Measurements from ENCODE around the gene AHNAK2.

AHNAK2 gene

DNA sequence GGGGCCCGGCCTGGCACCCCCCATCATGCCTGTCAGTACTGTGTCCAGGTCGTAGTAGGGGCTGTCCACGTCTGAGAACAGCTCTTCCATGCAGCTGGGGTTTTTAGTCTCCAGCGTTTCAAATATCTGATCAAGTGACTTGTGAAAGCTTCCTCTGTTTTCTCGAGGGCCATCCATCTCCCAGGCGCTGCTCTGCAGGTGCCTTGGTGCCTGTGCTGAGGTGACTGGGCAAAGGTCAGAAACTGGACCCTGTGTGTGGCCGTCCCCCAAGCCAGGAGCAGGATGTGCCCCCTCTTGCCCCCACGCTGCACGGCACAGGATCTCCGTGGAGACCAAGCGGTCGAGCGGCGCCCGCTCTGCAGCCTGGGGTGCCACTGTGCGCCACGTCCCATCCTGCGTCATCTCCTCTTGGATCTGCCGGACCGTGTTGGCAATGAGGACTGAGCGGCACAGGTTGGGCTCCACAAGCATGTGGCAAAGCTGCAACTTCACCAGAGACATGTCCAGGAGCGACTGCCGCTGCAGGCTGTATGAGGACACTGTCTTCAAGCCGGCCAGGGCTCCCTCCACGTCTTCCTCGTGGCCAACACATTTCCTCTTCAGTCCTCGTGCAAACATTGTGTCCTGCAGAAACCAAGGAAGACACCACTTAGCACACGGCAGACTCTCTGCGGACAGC is 33.3 kb upstream of the AHNAK2 start:
- no peak for FAIRE-seq

DNA sequence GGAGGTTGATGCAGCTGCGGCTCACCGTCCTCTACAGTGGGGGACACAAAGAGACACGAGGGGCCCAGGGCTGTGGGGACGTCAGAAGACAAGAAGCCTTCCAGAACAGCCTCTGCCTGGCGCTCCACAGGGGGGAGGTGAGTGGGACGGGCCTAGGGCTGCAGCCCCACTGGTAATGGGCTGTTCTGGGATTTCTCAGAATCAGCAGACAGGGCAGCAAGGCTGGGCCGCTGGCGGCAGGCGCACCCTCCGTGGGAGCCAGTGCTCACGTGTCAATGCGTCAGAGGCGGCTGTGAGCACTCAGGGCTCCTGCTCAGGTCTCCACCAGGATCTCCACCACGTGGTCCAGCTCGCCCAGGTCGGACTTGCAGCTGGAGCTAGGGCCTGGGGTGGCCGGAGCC is 32.7 kb upstream of the AHNAK2 start:
- no peak for FAIRE-seq

DNA sequence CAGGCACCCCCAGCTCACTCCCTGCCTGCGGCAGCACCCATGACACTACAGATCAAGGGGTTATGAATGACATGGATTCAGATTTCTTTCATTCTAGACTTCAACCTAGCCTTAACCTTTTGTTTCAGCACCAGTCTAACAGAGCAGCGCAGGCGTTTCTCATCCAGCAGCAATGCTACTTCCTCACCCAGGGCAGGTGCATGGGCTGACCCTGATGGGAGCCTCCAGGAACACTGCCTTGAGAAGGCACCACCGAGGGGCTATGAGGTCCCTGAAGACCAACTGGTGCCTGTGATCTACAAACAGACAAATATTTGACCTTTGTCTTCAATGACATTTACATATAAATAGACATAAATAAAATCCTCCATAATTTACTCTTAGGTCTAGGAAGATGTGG is 31.9 kb upstream of the AHNAK2 start:
- FAIRE-seq = no peak

DNA sequence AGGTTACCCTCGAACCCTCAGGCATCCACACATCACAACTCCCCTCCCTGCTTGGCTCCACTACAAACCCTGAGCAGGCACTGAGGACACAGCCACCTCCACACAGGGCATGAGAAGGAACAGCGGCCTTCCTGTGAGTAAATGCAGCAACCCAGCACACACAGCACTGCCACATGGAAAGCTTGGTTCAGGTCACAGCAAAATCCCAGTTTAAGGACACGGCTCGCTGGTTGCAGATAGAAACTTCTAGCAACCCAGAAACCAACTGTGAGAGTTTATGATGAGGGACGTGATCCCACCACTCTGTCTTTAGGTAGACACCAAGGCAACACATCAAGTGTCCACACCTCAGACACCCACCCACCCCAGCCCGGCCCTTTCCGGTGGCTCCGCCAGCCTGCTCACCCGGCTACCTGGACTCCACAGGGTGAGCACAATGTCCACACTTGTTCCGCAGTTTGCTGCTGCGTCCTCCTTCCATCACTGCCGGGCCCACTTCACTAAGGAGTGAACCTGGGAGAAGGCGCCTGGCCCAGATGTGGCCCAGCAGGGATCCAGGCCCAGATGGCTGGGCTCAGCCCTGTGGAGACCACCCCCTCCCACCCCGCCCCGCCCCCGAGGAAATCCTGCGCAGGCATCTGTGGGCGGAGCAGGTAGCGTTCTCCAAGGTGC is 29.6 kb upstream of the AHNAK2 start:
- no peak for FAIRE-seq

- no peak for FAIRE-seq
Observed at GRCh38 chr14:105006831-105007592, 28.8 kb upstream of the AHNAK2 start.

- FAIRE-seq = no peak
Observed at GRCh38 chr14:105005929-105006830, 28.0 kb upstream of the AHNAK2 start.

- no peak for FAIRE-seq
Observed at GRCh38 chr14:105005329-105005928, 27.3 kb upstream of the AHNAK2 start.

DNA sequence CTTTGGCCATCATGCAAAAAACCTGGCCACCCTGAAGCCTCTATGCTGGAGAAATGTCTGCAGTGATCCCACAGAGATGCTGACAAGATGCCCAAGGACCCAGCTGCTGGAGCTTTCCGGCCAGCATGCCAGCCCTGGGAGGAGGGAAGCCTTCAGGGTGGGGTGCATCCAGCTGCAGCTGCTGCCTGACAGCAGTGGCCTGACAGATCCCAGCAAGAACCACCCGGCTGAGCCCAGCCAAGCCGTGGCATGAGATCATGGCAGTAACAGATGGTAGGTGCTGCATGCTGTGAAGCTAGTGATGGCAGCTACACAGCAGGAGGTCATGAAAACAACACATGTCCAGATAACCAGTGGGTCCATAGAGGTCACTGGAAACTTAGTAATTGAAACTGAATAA is 21.2 kb upstream of the AHNAK2 start:
- no peak for FAIRE-seq

GRCh38 chr14:104998801-104999200 is 20.6 kb upstream of the AHNAK2 start:
- FAIRE-seq = no peak

- FAIRE-seq = no peak
Observed at GRCh38 chr14:104996483-104996882, 18.3 kb upstream of the AHNAK2 start.

DNA sequence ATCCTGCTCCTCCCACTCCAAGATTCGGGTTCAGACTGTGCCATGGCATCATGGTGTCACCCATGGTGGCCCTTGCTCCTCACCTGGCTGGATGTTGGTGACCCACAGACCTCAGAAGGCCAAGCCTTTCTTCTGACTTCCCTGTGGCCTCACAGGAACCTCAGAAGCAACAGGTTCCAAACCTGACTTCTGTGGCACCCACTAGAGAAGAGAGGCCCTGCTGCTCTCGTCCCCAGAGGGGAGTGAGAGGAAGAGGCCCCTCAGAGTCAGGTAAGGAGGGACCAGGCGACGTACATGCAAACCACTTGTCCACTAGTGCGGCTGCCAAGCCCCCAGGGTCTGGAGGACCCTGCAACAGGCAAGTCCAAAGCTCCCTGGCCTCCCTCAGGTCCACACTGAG is 17.9 kb upstream of the AHNAK2 start:
- no peak for FAIRE-seq

DNA sequence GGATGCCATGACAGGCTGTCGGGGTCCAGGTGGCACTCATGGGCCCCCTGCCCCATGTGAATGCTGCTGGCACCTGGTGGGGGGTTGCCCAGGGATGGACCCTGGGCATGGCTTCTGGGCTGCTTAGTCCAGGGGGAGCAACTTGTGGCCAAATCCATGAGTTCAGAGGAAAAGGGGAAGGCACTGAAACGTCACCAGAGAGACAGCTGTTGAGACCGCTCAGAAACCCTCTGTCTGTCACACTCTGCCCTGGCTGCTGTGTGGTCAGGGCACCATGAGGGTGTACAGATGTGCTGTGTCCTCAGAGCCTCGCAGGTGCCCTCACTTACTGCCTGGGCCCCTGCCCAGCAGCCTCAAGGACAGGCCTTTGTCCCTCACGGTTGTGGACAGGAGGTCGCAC is 16.8 kb upstream of the AHNAK2 start:
- FAIRE-seq = no peak

DNA sequence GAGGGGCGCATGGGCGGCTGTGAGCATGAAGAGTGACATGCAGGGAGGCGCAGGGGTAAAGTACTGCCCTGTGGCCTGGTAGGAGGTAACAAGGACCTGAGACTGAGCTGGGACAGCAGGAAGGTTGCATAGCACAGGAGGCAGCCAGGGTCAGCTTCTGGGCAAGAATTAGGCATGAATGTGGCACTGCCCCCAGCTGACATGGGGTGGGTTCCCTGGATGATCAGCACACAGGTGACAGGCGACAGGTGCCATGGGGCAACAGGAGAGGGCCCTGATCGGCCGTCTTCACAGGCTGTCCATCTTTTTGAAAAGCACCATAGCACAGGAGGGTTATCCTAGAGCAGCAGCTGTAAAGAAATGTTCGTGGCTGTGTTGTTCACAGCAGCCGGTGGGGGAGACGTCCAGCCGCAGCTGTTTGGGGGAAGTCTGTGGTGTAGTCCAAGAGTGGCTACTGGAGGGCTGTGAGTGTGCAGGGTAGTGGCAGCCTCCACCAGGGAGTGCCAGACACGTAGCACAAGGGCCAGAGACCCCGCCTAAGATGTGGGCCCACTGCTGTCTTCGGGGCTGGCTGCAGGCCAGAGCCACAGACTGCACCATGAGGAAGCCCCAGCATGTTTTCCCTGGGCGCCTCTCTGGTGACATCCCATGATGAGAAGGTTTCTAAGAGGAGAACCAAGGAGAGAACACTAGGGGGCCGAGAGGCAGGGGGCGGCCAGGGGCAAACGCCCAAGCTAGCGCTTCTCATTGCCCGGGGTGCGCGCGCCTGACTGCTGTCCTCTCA is 15.8 kb upstream of the AHNAK2 start:
- FAIRE-seq = no peak

GRCh38 chr14:104993306-104993705 is 15.1 kb upstream of the AHNAK2 start:
- FAIRE-seq = no peak

DNA sequence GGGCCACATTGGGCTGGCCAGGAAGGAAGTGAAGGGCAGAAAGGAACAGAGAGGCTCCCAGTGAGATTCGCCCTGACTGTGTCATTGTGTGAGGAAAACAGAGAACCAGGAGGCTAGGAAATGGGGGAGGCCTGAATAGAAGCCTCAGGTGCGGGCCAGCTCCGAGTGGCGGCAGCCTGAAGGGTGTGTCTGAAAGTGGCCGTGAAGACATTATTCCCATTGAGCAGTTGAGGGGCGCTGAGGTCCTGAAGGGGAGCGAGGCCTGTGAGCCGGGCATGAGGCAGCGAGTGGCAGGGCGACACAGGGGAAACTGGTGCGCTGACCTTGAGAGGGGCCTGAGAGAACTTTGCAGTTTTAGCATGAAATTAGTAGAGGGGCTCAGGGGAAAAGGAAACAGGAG is 14.3 kb upstream of the AHNAK2 start:
- no peak for FAIRE-seq

DNA sequence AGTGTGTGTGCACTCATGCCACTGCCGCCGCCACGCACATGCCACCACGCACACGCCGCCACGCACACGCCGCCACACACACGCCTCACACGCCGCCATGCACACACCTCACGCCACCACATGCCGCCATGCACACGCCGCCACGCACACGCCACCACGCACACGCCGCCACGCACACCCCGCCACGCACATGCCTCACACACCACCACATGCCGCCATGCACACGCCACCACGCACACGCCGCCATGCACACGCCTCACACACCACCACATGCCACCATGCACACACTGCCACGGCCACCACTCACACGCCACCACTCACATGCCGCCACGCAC is 13.7 kb upstream of the AHNAK2 start:
- no peak for FAIRE-seq

GRCh38 chr14:104989951-104990303 is 11.8 kb upstream of the AHNAK2 start:
- FAIRE-seq = no peak

DNA sequence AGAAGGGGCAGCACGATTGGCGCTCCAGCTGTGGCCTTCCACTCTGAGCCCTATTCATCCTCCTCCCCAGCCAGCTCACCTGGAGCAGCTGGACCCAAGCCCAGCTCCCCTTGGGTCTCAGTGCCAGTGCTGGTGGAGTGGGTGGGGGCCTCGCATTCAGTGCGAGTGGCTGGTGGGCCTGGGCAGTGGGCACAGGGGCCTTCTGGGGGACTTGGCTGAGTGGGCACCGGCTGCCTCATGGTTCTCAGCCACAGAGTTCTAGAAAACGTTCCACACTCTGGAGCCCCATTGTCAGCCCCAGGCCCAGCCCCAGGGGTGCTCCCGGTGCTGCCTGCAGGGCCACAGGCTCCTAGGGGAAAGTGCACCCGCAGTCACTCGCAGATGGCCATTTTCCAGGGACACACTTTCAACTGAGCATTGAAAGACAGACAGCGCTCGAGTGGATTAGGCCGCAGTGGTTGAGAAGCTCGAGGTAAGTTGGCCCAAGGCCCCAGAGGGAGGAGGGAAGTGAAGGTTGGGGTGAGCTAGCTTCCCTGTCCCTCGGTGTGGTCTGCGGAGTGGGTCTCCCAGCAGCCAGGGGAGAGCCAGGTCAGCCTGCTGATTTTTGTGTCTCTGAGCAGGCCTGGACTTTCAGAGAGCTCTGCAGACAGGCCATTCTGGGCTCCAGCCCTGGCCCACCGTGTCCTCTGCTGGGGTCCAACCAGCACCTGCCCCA is 11.2 kb upstream of the AHNAK2 start:
- no peak for FAIRE-seq

- no peak for FAIRE-seq
Observed at GRCh38 chr14:104986487-104987164, 8.5 kb upstream of the AHNAK2 start.

DNA sequence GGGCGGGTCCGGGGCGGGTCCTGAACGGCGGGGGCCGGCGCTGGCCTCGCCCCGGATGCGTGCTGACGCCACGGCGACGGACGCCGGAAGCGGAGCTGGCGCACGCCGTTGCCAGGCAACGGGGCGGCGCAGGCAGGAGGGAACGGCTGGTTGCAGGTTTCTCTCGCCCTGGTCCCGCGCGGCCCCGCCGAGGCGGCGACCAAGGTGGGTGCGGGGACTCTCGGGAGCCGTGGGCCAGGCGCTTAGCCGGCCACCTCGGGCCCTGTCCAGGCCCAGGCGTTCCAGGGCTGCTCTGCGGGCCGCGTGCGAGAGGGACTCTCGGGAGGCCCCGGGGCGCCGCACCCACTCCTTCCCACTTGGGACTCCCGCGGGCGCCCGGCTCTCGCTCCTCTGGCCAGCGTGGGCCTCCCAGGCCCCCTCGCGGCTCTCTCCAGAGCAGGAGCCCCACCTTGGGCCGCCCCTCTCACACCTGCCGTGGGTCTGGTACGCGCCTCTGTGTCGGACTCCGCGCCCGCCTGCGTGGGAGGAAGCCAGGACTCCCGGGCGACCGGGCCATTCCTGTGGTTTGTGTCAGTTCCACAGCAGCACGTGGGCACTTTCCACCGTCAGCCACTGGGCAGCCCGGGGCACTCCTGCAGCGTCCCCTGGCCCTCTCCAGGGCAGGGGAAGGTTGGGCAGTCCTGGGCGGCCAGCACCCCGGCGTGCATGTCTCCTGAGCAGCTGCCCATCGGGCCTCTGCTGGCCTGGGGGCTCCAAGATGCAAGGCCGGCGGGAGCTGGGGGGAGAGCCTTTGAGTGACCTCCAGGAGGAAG is 7.7 kb upstream of the AHNAK2 start, which contains the start of gene CLBA1:
Gene CLBA1 (plus strand): TSS at position 114 of the 812 bp plus-strand sequence. CDS start 644 bp downstream, at position 758.
- no peak for FAIRE-seq
